ENCODE measurements around the gene ECHS1. TPM values are rescaled to one million over a fixed set of nuclear protein-coding genes. Genes with fewer than 3 reads are reported as not detected.

ECHS1 gene
- total RNA-seq, 1 experiment from 2014 or later = 58.0 TPM

- BruUV-seq (replicated peaks) = no TSS peak
- Histone ChIP-seq H3K79me2 (ENCODE audit: insufficient read depth, low read length) (no peaks in the 10 kb centered on the region), H3K27ac (ENCODE audit: low read depth, low read length) (no peak overlapping the region), H3K9me2 (ENCODE audit: insufficient read depth) (no peaks in the 10 kb centered on the region), H3K4me2 (ENCODE audit: low read length) (no peak overlapping the region), H3K9ac (ENCODE audit: low read length) (no peak overlapping the region), H4K20me1 (ENCODE audit: insufficient read depth) (no peaks in the 10 kb centered on the region), H3K9me3 (ENCODE audit: control insufficient read depth in 1 of 2, insufficient read depth in 1 of 2, low read depth in 1 of 2, low read length in 2 of 2) (no peaks in the 10 kb centered on the region), H3K4me1 (ENCODE audit: control insufficient read depth in 1 of 2, insufficient read depth in 2 of 2, low read length in 2 of 2) (no peaks in the 10 kb centered on the region; a peak in 1 of 4 replicates), H2AFZ (ENCODE audit: low read depth, low read length, poor library complexity, severe bottlenecking) (no peak overlapping the region), H3K36me3 (ENCODE audit: control insufficient read depth in 1 of 2, insufficient read depth in 2 of 2, low read length in 2 of 2) (no peaks in the 10 kb centered on the region), H3K4me3 (replicated peaks in 1 of 2; ENCODE audit: low read depth in 1 of 2, low read length in 2 of 2) (no peak overlapping the region), H3K27me3 (ENCODE audit: insufficient read depth, low read length) (no peaks in the 10 kb centered on the region)
- DNase-seq (ENCODE audit: low read depth, low spot score) (no peak), ATAC-seq (no peak)
- CTCF ChIA-PET = no interaction called here
- intact Hi-C loops (cut with micrococcal nuclease) = no loop called here
- no peak for TF ChIP-seq EZH2phosphoT487 (IDR thresholded peaks at IDR 0.05; ENCODE audit: borderline replicate concordance)
- no peak for TF ChIP-seq SP1 (IDR thresholded peaks at IDR 0.05; ENCODE audit: low read depth)
- no peak for TF ChIP-seq ATF3 (IDR thresholded peaks at IDR 0.05)
- no peak for TF ChIP-seq CEBPB (IDR thresholded peaks at IDR 0.05; ENCODE audit: low read depth)
- TF ChIP-seq MAX (IDR thresholded peaks at IDR 0.05) = no peak
- no peak for TF ChIP-seq POLR2A (IDR thresholded peaks at IDR 0.05; ENCODE audit: borderline replicate concordance, extremely low read depth, insufficient read depth, insufficient read length)
- no peak for TF ChIP-seq SIN3A (IDR thresholded peaks at IDR 0.05; ENCODE audit: low read depth)
- no peak for TF ChIP-seq FOSL1 (IDR thresholded peaks at IDR 0.05; ENCODE audit: low read depth)
- no peak for TF ChIP-seq YY1 (IDR thresholded peaks at IDR 0.05; ENCODE audit: extremely low read depth, insufficient replicate concordance, low read depth, low read length)
- TF ChIP-seq ZBTB33 (IDR thresholded peaks at IDR 0.05; ENCODE audit: extremely low read depth, insufficient replicate concordance, low read length) = no peak
- no peak for TF ChIP-seq SRF (IDR thresholded peaks at IDR 0.05; ENCODE audit: low read depth)
- TF ChIP-seq CBX3 (IDR thresholded peaks at IDR 0.05; ENCODE audit: low read depth) = no peak
- no peak for TF ChIP-seq RAD21 (IDR thresholded peaks at IDR 0.05; ENCODE audit: low read depth)
- no peak for TF ChIP-seq JUND (IDR thresholded peaks at IDR 0.05)
- no peak for TF ChIP-seq CTCF (IDR thresholded peaks at IDR 0.05 in 2 of 3, conservative IDR thresholded peaks at IDR 0.05 in 1 of 3; ENCODE audit: borderline replicate concordance in 1 of 3, insufficient read depth in 1 of 3, low read depth in 2 of 3, low read length in 2 of 3)
- no peak for TF ChIP-seq TCF7L2 (IDR thresholded peaks at IDR 0.05; ENCODE audit: borderline replicate concordance, extremely low read depth, insufficient read depth, insufficient read length)
- TF ChIP-seq POLR2AphosphoS5 (IDR thresholded peaks at IDR 0.05; ENCODE audit: low read depth, low read length) = no peak
- no peak for TF ChIP-seq ZFX (IDR thresholded peaks at IDR 0.05)
- POLR2A ChIA-PET = no interaction called here
- RAD21 ChIA-PET (ENCODE audit: low non-redundant PET in 1 of 2, low total read pairs in 2 of 2, uncharacterized antibody in 2 of 2, unreplicated experiment in 2 of 2) = no interaction called here
Measured at GRCh38 chr10:133334503-133335245, 38.5 kb downstream of the ECHS1 start.
